SU-DHL-6 (cell line): ENCODE measurements around the gene AP3S1.

ENCODE experiments used
- EZH2phosphoT487 ChIP-seq: fragments of 200-600 bp; sonication (generic), shearing (Covaris generic); conservative IDR thresholded peaks from 2 replicates; pipeline ENCODE4 v1.6.1; 2018; ENCODE audit warnings: mild to moderate bottlenecking, antibody characterized with exemption, low read length, moderate library complexity, mixed read lengths
- TF ChIP-seq, protein P1 (sequence below): fragments of 200-600 bp; sonication (generic); IDR thresholded peaks from one replicate; pipeline ENCODE4 v1.5.1; 2017; ENCODE audit warnings: antibody characterized with exemption, mild to moderate bottlenecking, low read length, moderate library complexity; ENCODE audit not compliant: insufficient read depth, poor library complexity, severe bottlenecking

DNA sequence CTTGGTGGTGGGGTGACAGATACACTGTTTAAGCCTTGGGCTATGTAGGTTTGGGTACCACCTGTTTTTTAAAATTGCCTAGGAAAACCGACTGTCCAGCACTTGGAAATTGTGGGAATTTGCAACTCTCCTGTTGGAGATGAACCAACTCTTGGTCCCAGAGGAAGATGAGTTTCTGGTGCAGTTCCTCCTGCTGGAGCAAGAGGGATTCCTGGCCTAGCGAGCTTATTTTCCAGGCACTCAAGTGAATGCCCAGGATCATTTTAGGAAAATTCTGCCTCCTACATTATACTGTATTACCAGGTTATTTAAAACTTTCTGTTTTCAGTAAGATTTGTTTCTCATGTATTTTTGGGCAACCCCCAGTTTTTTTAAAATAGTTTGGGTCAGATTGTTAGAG, 33.7 kb downstream of the AP3S1 start:
- TF ChIP-seq, protein P1, sequence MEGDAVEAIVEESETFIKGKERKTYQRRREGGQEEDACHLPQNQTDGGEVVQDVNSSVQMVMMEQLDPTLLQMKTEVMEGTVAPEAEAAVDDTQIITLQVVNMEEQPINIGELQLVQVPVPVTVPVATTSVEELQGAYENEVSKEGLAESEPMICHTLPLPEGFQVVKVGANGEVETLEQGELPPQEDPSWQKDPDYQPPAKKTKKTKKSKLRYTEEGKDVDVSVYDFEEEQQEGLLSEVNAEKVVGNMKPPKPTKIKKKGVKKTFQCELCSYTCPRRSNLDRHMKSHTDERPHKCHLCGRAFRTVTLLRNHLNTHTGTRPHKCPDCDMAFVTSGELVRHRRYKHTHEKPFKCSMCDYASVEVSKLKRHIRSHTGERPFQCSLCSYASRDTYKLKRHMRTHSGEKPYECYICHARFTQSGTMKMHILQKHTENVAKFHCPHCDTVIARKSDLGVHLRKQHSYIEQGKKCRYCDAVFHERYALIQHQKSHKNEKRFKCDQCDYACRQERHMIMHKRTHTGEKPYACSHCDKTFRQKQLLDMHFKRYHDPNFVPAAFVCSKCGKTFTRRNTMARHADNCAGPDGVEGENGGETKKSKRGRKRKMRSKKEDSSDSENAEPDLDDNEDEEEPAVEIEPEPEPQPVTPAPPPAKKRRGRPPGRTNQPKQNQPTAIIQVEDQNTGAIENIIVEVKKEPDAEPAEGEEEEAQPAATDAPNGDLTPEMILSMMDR: no peak
- TF ChIP-seq EZH2phosphoT487: no peak
